OCI-LY3 (cell line): Measurements from ENCODE around the gene LOXL1.

Experiments used
- EZH2phosphoT487 ChIP-seq: fragments of 200-600 bp; shearing (Covaris generic); IDR thresholded peaks from 2 replicates; pipeline ENCODE4 v1.6.1; 2018; ENCODE audit warnings: antibody characterized with exemption, mixed run types, low read depth
- TF ChIP-seq, protein P1 (sequence below): fragments of 200-600, 300-600 bp; sonication (generic); IDR thresholded peaks from 2 replicates; pipeline ENCODE4 v1.5.1; 2014; ENCODE audit warnings: antibody characterized with exemption, low read length, low read depth

DNA sequence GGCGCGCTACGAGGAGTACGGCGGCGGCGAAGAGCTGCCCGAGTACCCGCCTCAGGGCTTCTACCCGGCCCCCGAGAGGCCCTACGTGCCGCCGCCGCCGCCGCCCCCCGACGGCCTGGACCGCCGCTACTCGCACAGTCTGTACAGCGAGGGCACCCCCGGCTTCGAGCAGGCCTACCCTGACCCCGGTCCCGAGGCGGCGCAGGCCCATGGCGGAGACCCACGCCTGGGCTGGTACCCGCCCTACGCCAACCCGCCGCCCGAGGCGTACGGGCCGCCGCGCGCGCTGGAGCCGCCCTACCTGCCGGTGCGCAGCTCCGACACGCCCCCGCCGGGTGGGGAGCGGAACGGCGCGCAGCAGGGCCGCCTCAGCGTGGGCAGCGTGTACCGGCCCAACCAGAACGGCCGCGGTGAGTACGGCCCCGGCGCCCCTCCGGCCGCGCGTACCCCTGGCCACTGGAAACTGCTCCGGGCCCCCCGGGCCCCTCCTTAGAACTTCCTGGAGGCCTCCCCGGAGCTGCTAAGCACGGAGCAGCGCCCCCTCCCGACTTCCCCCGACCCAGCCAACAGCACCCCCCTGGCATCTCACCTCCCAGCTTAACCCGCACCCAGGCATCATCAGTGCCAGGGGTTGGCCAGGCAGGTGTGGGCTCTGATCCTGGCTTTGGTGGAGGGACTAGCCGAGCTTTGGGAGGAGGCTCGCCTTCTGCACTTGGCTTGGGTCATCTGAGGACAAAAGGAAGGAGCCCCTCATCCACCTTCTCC lies 1.4 kb downstream of the LOXL1 start:
- no peak for TF ChIP-seq EZH2phosphoT487
- TF ChIP-seq, protein P1, sequence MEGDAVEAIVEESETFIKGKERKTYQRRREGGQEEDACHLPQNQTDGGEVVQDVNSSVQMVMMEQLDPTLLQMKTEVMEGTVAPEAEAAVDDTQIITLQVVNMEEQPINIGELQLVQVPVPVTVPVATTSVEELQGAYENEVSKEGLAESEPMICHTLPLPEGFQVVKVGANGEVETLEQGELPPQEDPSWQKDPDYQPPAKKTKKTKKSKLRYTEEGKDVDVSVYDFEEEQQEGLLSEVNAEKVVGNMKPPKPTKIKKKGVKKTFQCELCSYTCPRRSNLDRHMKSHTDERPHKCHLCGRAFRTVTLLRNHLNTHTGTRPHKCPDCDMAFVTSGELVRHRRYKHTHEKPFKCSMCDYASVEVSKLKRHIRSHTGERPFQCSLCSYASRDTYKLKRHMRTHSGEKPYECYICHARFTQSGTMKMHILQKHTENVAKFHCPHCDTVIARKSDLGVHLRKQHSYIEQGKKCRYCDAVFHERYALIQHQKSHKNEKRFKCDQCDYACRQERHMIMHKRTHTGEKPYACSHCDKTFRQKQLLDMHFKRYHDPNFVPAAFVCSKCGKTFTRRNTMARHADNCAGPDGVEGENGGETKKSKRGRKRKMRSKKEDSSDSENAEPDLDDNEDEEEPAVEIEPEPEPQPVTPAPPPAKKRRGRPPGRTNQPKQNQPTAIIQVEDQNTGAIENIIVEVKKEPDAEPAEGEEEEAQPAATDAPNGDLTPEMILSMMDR, result no peak
